Fibroblast of peridontal ligament (primary cell): ENCODE measurements around the gene ZFP62.
A peak's percentile ranks its signal among the peaks of the same experiment; 100 is the strongest.

Experiments
- DNase-seq: peaks from one replicate; pipeline ENCODE4 v3.0.0-alpha.2; 2010; ENCODE audit errors: extremely low read depth

Gene ZFP62

DNA sequence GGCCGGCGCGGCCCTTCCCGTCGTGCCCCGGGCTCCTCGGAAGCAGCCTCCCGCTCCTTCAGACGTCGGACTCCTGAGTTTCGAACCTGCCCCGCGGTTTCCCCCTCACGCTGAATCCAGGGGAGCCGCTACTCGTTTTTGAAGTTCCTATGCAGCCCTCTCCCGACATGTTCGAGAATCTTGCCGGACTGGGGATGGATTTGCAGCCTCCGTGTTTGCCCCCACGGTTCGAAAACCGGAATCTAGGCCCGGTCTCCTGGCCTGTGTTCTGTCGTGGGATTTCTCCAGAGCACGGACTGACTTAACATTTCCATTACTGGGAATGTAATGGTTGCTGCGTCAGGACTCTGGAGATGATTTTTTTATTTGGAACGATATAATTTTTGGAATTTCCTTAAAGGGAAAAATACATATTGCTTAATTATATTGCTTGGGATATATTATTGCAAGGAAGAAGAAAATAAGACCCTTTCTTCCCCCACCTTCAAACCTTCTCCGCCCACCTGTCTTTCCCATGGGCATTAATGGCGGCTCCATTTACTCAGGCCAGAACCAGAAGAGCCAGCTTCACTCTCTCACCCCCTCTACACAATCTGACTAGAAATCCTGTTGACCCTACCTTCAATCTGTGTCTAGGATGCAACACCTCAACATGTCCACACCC lies 50.0 kb downstream of the ZFP62 start:
- DNase-seq: peak; percentile 41

DNA sequence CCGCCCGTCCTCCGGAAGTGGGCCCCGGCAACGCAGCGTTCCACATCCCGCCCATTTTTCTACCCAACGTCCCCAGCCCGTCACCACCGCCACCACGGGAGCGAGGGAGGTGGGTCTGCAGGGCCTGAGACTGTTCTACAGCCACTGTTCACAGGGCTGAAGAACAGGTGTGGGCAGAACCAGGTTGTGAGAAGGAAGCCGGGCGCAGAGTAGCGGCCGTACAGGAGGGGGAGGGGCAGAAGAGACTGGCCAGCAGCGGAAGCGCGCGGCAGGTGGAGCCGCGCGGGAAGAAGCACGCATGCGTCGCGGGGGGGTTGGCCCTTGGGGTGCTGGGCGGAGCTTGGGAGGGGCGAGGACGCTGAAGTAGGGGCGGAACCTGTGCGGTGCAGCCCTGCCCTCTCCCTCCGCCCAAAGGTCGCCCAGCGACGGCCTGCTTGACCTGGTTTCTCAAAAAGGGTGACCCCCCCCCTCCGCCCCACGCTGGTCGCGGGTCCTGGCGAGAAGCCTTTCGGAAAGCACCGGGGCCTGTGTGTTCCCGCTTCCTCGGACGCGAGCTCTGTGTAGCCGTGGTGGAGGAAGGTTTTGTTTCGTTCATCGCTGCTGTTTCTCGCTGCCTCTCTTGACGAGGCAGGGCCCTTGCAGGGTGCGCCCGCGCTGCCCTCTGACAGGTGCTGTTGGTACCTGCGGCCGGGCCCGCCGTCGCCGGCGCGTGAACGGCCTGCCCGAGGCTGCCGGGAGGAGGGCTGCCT lies 50.7 kb downstream of the ZFP62 start:
- peak; percentile 91 for DNase-seq

DNA sequence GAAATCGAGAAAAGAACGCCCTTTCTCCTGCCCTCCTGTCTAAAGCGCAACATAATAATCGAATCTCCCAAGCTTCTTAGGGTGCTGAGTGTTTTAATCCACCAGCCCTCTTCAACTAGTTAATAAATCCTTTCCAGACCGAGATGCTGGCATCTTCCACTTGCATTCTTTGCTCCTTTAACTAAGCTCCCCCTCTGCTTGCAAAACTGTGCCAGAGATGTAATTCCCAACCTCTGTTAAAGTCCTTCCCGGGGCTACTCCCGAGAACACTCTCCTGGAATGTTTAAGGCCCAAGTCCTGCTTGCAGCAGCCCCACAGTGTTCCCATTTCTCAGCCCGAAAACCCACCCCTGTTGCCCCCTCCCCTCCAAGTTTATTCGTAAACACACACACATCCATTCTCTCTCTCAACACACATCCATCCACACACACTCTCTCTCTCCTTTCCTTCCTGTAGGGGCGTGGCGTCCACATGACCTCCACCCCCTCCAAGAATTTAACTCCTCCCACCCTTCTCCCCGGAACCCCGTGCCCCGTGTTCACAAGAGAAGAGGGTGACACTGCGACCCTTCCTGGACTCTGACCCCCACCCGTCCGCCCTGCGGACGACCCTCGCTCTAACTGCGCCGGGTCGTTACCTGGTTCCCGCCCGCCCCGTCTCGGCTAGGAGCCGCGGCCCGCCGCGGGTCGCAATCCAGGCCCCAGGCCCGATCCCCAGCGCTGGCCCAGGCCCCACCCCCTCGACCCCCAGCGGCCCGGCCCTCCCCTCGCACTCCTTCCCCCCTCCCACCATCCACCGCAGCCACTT lies 51.5 kb downstream of the ZFP62 start:
- peak; percentile 90 for DNase-seq

DNA sequence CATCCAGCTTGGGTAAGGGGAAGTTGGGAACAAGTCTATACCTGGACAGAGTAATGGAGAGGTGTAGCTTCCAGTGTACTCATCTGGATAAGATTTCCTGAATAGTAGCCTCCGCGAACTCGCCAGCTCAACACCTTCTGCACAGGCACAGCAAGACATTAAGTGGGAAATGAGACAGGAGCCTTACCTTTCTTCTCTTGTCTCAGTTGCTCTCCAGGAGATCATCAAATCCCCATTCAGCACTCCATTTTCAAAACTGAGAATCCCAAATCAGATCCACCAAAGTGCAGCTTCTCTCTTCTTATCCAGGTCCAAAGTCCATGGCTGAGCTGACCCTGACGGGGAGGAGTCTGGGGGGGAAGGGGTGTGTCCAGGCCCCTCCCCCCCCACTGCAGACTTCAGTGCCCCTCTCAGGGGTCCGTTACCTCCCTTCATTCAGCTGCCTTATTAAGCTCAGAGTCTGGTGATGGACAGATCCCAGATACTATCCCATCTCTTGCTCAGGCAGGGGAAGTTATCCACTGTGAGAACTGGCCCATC lies 52.5 kb downstream of the ZFP62 start:
- DNase-seq: no peak

DNA sequence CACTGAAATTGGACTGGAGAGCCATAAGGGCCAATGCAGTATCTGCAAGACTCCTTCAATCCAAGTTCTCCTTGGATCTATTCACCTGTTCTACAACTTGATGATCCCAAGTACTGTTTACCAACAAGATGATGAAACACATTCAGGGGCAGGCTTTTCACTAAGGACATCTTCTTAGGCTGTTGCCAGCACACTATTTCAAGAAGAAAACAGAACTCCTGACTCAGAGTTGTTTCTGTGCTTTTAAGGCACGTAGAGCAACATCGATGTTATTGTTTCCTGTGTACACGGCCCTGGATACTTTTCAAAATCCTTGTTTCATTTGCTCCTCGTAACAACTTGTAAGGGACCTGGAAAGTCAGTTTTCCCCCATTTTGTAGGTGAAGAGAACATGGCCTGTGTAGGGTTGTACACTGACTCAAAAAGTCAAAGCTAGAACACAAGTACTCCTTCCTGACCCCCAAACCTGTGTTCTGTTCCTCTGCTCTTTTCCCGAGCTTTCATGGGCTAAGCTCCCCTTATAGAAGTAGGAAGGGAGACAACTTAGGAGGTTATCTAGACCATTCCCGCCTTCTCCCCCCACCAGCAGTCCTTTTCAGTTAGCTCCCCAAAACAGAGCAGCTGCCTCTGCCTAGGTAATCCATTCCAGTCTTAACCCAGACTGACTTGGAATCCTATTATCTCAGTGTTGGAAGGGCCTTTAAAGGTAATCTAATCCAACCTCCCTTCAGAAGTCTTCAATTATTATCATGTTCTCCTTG lies 53.2 kb downstream of the ZFP62 start:
- no peak for DNase-seq

DNA sequence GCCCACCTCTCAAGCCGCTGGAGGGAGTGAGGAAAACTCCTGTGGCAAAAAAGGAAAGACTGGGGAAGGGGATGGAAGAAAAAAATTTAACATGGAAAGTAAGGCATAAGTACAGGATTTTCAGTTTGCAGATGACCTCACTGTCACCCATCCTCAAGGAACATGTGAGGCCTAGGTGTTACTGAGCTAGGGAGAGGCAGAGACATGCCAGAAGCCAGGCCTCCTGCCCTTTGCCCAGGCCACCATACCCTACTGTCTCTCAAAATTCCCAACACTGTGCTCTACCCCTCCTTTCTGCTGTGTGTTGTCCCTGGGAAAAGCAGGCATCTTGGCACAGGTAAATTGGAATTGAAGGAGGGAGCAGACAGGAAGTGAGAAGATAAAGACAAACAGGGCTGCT lies 54.0 kb downstream of the ZFP62 start:
- no peak for DNase-seq

DNA sequence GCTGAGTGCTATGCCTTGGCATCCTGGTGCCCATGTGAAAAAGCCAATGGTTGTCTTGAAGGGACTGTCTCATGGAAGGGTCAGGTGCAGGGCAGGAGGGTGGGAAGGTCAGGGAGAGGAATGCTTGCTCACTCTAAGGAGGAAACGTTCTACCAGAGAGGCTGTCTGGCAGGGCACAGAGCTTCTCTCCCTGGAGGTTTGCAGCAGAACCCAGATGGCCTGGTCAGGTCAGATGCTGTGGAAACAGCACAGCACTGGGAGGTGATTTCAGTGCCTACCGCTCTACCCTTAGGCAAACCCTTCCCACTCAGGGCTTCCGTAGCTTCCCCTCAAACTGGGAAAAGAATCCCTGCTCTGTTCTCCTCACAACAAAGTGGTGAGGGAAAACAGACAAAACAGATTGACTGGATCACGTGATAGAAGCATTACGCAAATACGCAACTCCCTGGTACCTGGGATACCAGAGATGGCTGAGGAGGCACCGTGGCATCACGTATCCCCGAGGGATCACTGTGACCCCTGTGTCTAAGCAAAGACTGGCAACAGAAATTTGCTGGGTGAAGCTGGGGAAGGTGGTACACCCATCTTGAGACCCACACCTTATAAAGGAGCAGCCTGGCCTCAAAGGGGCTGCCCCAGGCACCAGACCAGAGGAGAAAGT lies 54.6 kb downstream of the ZFP62 start:
- DNase-seq: no peak

DNA sequence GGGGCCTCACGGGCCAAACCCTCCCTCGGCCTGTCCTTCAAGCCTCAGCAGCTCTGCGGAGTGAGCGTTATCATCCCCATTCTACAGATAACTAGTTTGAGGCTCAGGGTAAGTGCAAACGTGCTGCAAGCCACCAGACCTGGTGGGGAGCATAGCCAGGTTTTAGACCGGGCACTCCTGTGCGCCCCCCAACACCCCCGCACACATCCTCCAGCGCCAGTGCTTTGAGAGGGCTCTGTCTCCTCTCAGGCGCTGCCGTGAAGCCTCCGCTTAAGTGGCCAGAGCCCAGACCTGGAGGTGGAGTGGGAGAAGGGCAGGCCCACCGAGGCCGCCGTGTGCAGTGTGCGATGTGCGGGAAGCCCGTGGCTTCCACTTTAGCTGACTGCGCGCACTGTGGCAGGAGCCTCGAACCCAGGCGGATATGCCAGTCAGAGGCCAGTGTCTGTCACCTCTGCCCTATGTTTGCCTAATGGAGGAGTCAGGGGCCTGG lies 56.9 kb downstream of the ZFP62 start:
- DNase-seq: no peak

DNA sequence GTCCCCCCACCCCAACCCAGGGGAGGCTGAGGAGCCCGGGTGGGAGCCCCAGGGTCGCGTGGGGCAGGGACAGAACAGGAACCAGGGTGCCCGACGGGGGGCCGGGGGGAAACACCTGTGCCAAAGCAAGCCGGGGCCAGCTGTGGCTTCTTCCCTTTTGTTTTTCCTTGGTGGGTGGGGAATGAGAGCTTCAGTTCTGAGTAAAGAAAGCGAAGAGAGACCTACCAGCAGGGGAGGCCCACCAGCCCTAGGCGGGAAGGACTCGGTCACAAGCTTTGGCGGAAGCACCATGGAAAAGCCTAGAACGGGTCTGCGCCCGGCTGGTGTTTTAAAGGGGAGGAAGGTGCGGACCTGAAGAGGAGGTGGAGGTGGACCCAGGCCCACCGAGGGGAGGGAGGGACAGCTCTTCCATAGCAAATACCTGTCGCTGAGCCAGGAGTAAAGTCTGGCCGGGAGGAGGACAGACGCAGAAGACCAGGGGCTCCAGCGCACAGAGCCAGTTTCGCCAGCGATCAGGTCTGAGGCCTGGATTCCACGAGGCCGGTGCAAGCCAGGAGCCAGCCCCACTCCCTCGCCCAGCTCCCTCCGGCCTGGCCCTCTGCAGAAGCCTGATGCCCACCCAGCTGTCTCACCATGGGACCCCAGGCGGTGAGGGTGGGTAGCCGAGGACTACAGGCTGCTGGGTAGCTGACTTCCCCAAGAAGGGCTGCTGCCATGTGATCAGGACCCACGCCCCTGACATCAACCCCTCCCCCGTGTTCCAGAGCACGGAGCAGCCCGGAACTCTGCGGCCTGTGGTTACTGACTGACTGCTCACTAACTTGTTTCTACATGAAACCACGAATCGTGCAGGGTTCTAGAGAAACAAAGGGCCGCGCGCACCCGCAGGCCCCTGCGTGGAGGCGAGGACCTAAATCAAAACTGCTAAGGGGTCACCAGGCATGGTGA lies 57.6 kb downstream of the ZFP62 start:
- DNase-seq: no peak

DNA sequence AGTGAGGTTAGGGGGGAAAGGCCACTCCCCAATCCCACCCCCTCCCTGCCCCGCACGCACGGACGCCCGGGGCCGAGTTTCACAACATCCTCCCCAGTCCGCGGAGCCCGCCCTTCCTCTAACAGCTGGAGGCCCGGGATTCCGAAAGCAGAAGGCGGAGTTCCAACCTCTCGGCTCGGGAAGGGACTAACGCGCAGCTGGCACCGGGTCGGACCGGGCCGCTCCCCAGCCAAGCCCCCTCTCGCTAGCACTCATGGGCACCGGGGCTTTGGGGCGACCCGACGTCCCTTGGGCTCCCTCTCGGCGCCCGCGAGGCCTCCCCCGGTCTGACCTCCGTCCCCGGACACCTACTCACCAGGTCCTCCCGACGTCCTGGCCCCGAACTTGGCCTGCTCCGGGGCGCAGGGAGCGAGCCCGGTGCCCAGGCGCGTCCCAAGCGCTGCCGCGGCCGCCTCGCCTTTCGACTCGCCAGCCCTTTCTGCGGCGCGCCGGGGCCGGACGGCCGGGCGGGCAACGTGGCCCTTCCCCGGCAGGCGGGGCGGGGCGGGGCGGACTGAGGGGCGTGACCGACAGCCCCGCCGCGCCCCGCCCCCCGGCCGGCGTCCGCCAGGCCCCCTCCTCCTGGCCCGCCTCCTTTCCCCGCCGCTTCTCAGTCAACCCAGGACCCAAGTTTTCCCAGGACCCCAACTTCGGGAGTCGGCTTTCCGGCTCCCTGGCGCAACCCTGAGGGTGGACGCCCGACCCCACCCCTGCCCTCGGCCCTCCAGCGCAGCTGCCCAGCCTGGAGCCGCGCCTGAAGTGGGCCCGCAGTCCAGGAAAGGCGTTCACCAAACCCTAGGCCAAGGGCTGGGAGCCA lies 58.5 kb downstream of the ZFP62 start, which contains the start of gene MGAT1:
Gene MGAT1, minus strand, starts transcription at position 482 of the 856 bp plus-strand sequence. CDS start 9,835 bp downstream, outside the sequence.
- DNase-seq: peak; percentile 81

DNA sequence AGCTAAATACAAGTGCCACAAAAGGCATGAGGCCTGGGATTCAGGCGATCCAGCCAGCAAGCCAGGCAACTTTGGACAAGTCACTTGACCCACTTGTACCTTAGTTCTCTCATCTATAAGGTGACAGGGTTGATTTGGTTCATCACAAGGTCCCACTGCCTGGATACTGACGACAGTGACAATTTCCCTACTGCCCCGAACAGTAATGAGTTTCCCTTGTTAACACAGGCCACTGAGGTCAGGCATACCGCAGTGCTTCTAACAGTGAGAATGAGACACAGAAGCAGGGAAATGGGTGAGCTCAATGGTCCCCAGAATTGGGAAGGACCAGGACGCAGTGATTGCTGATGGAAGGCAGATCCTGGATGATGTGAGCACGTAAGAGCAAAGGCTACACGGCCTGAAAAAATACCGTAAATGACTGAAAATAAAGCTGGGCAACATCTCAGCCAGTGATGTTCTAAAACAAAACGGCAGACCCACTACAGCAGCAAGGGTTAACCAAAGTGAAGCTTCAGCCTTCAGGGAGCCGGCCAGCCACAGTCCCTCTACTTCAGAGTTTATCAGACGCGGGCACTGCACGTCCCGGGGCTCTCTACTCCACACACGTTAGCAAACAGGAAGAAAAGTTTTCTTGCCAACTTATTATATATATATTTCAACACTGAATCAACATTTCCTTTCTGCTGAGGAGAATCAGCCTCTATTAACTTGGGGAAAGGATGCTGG lies 59.3 kb downstream of the ZFP62 start:
- no peak for DNase-seq

DNA sequence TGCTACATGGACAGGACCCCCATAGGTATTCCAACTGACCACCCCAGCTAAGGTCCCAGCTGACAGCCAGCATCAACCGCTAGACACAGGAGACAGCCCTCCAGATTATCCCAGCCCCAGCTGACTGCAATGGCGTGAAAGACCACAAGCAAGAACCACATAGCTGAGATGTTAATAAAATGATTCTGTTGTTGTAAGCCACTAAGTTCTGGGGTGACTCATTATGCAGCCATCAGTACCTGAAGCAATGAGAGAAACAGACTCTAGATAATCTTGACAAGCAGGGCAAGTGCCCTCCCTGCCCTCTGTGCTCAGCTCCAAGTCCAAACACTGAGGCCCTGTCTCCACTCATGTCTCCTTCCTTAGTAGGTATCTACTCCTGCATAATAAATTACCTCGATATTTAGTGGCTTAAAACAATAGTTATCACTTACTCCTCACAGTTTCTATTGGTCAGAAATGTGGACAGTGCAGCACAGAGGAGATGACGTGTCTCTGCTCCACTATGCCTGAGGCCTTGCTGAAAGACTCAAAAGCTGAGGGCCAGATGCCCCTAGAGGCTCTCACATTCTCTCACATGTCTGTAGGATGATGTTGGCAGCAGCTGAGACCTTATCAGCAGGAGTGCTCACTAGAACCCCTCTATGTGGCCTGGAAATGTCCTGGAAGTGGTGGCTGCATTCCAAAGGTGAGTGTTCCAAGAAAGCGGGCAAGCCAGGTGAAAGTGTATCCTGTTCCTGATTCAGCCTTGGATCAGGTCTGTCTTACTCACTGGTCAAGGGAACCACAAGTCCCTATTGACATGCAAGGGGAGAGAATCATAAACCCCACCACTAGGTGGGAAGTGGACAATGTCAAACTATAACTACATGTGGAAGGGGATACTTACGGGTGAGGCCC lies 60.9 kb downstream of the ZFP62 start:
- peak; percentile 53 for DNase-seq

DNA sequence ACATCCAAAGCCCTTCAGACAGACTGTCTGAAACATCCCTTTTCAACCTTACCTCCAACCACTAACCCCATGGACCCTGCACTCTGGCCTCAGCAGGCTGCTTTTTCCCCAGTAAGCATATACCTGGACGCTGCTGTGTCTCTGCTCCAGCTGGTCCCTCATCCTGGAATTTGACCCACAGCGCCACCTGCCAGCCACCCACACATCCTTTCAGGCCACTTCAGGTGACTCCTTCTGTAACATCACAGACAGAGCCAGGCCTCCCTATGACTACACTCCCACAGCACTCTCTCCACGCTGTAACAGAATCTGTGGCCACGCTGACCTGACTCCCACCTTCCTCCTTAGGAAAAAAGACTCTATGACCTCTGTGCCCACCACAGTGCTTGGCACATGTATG lies 61.9 kb downstream of the ZFP62 start:
- DNase-seq: no peak

DNA sequence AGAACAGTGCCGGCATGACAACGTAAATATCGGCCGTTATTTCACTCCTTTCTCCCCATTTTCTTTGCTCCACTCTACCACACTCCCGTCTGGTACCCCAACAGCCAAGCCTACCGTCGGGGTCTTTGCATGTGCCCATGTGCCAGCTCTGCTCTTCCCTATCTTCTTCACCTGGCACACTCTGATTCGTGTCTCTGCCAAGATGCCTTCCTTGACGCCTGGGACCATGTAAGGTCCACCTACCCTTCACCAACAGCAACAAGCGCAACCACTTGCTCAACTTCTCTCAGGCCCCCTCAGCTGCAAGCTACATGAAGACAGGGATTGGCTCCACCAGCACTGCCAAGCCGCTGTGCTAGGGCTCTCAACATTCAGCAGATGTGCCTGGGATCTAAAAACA lies 62.9 kb downstream of the ZFP62 start:
- DNase-seq: no peak
